LoVo (cell line): ENCODE measurements around the gene GPR15.
A peak's percentile ranks its signal among the peaks of the same experiment; 100 is the strongest.

Source experiments
- DNase-seq: peaks from one replicate; pipeline ENCODE4 v3.0.0-alpha.2; 2016; ENCODE audit warnings: low spot score

The GPR15 gene

DNA sequence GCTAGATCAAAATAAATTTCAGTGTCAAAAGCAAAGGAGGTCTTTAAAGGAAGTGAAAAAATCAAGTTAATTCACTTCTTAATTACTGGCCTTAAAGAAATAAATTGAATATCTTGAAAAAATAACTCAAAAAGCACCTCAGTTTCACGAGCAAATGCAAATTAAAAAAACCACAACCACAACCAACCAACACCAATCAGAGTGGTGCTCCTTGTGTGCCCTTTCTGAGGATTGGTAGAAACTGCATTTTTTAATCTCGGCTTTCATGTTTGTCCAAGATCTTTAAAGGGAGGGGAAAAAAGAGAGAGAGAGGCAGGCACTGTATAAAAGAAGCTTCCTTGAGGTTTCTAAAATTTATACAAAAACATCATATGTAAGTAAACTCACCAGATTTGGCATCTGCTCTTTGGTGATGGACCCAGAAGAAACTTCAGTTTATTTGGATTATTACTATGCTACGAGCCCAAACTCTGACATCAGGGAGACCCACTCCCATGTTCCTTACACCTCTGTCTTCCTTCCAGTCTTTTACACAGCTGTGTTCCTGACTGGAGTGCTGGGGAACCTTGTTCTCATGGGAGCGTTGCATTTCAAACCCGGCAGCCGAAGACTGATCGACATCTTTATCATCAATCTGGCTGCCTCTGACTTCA, at the start of gene GPR15:
Gene GPR15, plus strand, starts transcription at position 357 of the 653 bp plus-strand sequence. Its CDS starts 56 bp downstream, at position 413.
- no peak for DNase-seq

DNA sequence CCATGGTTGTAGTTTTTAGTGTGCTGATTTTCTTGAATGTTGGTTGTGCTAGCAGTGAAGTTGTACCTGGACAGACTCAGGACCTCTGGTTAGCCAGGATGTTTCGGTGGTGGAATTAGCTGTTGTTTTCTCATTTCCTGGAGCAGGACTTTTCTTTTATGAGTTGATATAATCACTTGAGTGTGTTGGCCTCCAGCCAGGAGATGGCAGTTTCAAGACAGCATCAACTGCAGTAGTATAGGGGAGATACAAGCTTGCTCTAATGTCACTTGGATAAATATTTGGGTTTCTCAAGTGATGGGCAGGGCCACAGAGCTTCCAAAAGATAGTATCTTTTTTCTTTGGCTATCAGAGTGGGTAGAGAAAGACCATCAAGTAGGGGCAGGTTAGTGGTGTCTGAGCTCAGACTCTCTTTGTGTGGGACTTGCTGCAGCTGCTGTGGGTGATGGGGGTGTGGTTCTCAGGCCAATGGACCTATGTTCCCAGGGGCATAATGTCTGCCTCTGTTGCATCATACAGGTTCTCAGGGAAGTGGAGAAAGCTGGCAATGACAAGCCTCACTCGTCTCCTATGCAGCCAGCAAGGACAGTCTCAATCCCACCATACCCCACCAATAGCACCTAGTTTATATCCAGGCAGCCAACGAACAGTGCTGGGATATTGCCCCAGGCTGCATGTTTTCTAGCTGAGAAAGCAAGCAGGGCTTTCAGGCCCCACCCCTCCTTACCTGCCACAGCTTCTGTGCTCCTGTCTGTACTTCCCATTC, 48.9 kb upstream of the GPR15 start:
- DNase-seq: peak; percentile 21

DNA sequence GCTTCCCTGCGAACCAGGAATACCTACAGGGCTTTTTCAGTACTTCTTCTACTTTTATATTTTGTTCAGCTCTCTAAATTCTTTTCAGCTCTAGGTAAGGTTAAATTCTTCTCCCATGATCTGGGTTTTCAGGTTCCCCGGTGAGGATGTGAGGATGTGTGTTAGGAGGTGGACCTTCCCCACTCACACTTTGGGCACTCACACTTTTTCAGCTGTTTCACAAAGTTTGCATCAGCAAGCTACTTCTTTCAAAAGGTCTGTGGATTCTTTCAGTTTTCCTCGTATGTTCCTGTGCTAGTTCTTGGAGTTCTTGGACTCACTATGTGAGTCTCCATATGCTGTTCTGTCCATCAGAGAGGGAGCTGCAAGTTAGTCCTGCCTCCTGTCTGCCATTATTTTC, 48.2 kb upstream of the GPR15 start:
- no peak for DNase-seq

DNA sequence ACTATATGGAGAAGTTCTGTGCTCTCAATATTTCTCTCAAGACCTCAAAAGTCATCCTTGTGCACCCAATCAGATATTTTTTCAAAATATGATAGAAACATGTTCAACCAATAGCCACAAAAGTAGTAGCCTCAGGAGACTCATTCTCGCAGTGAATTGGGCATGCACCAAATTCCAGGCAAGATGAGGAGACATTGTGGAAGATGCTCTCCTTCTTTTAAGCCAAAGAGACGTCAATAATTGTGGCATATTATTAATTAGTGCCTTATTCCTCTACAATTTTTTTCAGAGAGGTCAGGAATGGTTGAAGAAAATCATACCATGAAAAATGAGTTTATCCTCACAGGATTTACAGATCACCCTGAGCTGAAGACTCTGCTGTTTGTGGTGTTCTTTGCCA, 34.4 kb upstream of the GPR15 start, which contains the start of gene OR5K2:
Gene OR5K2, plus strand, starts transcription at position 301 of the 400 bp plus-strand sequence. Its CDS starts 0 bp downstream, at position 301.
- DNase-seq: no peak

DNA sequence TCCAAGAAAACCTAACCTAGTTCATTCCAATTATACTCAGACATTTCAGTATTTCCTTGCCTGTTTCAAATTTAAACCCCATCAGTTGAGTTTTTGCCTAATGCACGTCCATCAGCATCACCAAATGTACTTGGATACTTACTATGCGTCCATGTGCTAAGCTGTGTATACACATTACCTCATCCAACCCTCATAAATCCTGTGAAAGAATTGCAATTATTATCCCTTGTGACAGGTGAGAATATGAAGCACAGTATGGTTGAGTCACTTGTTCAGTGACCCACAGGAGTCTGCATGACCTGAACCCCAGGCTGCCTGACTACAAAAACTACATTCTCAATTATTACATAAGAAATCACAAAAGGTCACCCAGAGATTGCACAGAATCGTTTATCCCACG, 31.8 kb upstream of the GPR15 start:
- no peak for DNase-seq

DNA sequence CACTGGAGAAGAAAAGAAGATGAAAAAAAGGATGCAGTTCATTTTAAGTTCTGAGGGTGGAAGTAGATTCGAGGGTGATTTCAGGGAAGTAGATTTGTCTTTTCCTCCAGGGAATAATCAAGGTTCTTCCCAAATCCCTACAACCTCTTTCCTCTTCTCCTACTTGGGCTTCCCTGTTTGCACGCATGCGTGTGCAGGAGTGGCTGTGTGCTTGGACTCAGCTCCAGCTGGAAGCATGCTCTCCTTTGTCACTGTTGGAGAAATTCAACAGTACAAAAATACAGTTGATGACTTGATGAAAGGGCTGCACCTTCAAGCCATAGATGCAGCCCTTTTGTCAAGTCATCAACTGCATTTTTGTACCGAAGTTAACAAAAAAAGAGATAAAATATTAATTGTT, 30.5 kb upstream of the GPR15 start:
- no peak for DNase-seq

DNA sequence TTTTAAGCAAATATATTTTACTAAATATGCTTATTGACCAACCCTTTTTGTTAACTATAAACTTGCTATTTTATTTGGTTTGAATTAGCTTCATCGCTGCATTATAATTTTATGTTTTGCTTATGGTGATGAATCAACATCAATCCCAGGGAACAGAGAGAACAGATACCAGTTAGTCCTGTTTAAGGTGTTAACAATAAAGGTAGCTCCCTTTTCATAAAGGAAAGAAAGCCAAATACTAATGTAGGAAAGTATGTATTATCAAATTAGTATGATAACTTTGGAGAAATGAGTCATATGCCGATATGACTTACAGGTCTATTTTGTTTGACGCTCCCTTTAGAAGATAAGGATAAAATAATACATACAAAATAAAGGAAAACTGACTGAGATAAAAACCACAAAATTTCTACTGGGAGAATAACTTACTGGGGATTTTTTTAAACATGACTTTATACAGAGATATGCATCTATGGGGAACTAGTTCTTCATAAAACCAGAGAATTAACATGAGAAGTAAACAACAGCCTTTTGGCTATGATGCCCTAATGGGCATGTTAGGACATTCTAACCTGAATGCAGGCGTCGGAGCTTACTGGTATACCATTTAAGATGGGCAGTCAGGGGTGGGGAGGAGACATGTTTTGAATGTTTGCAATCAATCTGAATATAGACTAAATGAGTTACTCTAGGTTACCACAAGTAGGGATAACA, 29.8 kb upstream of the GPR15 start:
- DNase-seq: no peak

DNA sequence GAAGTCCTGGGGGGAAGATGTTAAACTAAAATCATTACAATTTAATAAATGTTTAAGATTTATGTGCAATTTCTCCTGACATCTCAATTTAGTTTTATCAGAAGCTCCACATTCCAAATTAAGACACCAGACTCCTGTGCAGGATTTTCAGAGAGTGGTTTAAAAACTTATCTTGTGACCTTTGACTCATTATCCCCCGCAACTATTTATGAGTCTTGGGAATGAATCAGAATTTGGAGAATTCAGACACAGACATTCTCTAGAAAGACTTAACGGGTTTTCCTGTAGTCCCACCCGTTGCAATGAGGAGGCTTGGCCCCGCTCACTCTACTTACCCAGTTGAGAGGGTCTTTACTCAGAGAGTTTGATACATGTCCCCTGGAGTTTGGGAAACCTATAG, 27.2 kb upstream of the GPR15 start:
- no peak for DNase-seq

DNA sequence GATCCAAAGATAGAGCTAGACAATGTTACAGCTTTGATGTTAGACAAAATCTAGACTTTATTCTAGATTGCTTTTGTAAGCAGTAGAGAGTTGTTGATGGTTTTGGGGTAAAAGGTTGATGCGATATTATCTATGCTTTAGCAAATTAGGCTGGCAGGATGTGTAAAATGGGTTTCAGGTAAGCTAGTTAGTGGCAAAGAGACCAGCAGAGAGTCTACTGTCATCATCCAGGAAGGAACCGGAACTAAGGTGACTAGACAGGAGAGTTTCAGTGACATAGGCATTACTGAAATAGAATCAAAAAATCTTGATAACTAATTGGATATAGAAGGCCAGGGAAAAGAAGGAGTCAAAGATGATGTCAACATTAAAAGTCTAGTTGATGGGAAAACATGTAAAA, 23.2 kb upstream of the GPR15 start:
- no peak for DNase-seq

DNA sequence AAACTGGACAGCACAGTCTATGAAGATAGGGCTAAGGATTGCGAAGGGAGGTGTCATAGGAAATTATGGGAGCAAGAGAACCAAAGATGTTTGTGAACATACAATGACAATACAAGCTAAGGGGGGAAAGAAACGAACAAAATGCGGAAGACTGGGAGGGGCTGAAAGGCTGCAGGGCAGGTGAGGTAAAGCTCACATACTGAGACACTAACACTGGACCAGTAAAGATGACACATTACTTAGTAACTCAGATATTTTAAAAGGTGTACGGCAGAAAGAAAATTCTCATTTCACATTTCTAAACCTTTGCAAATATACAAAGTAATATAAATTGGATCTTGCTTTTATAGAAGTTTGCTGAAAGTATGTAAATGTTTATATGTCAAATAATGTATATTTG, 19.2 kb upstream of the GPR15 start:
- DNase-seq: no peak

DNA sequence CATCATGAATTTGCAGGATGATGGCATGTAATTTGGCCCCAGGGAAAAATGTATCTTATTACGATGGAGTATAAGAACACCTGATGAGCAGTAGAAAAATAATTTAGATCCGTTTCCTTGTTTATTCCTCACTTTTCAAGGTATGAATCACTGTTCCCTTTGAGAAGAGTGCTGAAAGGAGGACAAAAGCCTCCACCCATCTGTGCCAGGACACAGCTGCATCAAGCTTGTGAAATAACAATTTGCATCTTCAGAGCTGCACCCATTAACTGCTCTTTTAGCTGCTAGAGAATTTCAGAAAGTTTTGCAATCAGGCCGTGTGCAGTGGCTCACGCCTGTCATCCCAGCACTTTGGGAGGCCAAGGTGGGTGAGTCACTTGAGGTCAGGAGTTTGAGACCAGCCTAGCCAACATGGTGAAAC, 18.7 kb upstream of the GPR15 start:
- DNase-seq: no peak

DNA sequence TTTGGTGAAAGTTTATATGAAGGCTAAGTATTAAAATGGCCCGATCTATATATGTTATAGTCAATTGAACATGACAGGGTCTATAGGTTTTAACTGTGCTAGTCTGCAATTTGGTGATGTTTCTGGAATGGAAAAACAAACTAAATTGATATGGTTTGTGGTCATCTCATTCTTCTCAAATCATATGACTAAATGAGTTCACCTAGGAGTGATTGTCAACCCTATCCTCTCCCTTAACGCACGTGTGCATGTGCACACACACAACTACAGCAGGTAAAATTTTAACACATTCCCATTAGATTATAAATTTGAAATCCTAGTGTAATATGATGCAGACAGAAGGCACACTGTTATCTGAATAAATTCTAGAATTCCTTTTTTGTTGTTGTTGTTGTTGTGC, 18.0 kb upstream of the GPR15 start:
- DNase-seq: no peak

DNA sequence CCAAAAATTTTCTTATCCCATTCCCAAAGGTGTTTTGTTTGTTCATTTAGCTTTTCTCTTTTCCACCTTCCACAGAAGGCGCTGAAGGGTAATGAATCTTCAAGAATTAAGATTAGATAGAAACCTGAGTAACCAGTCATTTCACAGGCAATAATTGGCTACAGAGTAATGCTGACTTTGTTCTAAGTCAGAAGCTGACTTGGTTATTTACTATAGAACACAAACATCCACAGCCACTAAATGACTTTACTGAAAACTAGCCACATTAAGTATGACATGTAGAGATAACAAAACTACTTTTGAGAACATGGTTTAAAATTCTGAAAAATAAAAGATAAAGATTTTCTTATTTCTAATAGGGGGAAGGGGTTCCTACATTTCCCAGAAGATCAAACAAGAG, 16.8 kb upstream of the GPR15 start:
- no peak for DNase-seq

DNA sequence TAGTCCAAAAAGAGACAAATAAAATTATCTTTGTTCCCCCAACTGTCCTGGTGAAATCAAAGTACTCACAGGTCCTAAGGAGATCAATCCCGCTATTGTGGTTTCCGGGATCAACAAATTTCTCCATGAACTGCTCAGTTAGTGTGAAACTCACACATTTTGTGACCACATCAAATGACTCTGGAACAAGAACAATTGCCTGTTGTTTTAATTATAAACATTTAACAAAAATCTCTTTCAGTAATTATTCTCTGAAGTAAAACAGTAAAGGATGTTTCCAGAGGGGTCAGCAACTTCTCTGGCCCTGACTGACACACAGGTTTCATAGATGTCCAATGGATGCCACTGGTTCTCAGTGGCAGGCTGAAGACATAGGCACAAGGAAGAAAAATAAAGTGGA, 13.0 kb upstream of the GPR15 start:
- DNase-seq: no peak

DNA sequence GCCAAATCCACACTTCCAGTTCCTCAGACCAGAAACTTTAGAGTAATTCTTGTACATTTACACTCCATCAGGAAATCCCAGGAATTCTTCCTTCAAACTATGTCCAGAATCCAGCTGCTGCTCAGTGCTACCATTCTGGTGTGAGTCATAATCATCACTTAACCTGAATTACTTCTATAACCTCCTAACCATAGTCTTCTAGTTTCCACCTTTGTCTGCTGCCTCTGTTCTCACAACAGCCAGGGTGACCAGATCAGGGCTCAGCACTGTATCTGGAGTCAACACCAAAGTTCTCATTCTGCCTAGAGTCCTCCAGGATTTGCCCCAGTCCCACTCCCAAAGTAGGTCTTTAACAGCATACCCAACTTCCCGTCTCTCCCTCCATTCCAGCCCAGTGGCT, 12.4 kb upstream of the GPR15 start:
- no peak for DNase-seq

DNA sequence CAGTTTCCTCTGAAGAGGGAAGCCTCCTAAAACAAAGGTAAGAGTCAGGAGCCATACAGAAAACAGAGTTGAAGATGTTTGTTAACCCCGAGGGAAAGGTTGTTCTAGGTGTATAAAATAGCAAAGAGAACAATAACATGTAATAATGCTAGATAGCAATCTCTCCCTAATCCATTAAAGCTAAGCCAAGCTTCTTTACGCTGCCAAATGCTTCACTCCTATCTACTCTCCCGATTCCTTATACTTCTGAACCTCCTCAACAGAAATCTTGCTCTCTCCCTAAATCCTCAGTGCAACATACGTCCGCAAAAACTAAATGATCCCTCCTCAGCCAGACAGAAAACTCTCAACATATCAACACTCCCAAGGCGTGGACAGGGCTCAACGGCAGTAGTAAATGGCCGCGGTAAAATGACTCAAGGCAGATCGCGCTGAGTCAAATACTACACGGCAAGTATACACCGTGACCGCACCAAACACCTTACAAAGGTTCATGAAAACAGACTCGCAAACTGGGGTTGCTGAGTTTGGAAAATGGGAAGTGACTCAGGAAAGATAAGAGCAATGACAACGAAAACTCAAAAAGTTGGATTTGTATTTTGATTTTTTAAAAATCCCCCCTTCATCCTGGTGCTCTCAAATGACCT, 9.8 kb upstream of the GPR15 start:
- DNase-seq: peak; percentile 59

DNA sequence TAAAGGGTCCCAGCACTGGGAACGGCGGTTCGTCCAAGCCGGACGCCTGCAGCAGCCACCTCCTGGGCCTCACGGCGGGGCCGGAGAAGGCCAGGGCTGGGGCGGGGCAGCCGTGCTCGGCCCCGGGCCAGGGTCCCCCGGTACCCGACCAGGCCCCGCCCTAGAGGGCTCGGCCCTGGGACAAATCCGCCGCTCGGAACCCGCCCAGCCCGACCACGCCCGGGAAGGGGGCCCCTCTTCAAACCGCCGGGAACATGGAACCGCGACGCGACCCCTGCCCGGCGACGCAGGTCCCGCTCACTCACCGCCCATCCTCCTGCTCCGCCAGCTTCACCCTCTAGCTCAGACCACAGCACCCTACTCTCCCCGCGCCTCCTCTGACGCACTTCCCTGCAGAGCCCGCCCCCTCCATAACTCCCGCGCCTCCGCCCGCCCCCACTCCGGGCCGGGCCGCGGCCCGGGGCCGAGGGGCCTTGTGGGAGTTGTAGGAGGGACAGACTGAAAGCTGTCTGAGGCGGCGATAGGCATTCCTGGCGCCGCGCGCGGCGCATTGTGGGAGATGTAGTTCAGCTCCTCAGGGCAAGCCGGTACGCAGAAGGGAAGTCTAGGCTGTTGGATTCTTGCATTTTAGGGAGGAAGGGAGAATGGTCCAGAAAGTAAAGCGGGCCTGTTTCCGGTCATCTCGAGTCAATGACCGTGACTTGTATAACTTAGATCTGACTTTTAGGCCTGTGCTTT, 9.1 kb upstream of the GPR15 start, which contains the start of gene CLDND1:
Gene CLDND1, minus strand, starts transcription at position 359 of the 738 bp plus-strand sequence. CDS start 1,478 bp downstream, outside the sequence.
- peak; percentile 91 for DNase-seq

DNA sequence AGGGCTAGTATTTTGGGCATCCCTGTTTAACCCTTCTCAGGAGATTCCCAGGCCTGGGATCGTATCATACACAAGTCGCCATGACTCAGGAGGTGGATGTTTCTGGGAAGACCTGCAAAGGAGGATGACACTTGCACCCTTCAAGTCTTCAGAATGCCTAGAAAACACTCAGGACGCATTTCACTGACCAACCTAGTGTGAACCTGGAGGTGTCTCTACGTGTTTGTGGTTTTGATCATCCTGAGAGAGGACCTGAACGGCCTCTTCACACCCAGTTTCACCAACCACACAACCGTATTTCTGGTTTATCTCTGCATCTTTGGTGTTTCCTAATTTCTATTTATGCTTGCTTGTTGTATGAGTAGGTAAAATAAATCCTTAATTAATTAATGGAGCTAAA, 6.3 kb upstream of the GPR15 start:
- no peak for DNase-seq

DNA sequence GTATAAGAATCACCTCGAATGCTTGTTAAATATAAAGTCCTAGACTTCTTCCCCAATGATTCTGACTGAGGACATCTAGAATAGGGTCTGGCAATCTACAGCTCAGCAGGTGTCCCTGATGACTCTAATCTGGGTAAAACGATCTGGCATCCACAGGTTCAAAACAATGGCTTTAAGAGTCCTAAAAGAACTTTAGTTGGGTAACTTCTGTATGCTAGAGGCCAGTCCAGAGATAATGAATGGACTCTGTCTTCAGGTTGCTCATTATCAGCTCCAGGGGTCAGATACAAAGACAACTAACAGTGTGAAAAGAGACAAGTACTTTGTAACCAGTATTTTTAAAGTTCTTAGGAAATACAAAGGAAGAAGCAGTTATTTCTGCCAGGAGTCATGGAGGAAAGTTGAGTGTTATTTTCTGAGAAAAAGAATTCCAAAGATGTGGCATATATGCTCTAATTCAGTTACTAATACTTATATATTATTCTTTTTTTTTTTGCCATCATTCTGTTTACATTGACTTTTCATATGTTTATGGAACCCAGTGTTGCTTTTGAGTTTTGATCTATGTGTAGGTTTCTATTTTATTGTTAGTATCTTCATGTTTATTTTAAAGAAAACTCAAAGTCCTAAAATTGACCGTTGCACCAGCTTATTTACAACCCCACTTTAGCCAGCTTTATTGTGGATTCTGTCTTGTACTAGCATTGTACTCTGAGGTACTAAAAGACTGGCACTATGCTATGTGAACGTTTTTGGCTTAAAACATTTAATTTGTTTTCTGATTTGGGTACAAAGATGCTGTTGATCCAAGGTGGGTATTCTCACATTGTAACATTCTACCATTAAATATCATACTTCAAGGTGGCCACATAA, 3.1 kb upstream of the GPR15 start:
- DNase-seq: no peak

DNA sequence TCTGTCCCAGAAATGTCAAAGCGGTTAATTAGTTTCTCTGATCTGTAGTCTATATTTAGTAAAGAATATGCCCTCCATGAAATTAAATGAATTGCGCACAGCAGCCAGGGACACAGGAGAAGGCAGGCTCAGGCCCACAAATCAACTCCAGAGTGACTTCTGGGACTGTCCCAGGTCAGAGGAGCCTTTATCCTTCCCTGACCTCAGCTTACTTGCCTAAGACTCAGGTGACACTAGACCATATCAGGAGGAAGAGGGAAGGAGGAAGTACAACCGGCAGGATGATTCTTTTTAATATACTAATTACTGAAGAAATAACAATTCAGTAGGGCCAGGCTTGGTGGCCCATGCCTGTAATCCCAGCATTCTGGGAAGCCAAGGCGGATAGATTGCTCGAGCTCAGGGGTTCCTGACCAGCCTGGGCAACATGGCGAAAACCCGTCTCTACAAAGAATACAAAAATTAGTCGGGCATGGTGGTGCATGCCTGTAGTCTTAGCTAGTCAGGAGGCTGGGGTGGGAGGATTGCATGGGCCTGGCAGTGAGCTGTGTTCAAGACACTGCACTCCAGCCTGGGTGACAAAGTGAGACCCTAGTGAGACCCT, 1.8 kb upstream of the GPR15 start:
- no peak for DNase-seq
